ENCODE measurements around the gene NMU.
A peak's percentile ranks its signal among the peaks of the same experiment; 100 is the strongest.
"Not testable (repeated sequence)": the region's sequence is repeated elsewhere in the genome, so short reads cannot be mapped to it uniquely, and the experiment has no call there.

The NMU gene

DNA sequence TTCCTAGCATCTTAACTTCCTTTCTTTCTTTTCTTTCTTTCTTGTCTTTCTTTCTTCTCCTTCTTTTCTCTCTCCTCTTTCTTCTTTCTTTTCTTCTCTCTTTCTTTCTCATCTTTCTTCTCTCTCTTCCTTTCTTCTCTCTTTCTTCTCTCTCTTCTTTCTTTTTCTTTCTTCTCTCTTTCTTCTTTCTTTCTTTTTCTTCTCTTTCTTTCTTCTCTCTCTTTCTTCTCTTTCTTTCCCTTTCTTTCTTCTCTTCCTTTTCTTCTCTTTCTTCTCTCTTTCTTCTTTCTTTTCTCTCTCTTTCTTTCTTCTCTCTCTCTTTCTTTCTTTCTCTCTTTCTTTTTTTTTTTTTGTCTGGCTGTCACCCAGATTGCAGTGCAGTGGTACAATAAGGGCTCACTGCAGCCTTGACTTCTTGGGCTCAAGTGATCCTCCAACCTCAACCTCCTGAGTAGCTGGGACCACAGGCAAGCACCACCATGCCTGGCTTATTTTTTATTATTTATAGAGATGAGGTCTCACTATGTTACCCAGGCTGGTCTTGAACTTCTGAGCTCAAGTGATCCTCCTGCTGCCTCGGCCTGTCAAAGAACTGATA is 17.5 kb downstream of the NMU start:
- no peak for FAIRE-seq

- FAIRE-seq: no peak
Observed at GRCh38 chr4:55617587-55618197, 18.4 kb downstream of the NMU start.

GRCh38 chr4:55615008-55615407 is 21.1 kb downstream of the NMU start:
- FAIRE-seq: no peak

DNA sequence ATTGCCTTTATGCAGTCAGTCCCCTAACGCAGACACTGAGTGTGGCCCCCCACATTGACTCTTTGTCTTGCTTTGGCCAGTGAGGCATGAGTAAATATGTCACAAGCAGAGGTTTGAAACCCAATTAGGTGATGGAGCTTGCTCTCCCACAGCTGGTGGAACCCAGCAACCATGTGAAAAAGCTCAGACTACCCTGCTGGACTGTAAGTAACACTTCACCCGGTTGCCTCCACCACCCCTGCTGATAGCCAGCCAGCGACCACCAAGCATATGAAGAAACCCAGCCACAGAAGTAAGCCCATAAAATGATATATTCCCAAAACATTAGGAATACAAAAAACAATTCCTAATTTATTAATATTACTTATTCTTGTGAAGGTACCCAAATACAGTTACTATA is 22.5 kb downstream of the NMU start:
- no peak for FAIRE-seq

DNA sequence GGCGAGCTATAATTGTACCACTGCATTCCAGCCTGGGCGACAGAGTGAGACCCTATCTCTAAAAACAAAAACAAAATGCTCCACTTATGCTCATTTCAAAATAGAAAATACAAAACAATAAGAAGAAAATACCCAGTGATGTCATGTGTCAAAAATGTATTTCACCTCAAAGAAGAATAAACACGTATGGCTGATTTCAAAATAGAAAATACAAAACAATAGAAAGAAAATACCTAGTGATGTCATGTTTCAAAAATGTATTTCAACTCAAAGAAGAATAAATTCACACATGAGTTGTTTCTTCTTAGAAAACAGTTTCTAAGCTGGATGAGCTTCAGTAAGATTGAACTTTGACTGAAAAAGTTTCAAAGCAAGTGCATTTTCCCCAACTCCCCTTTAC is 23.8 kb downstream of the NMU start:
- no peak for FAIRE-seq

GRCh38 chr4:55611358-55612059 is 24.6 kb downstream of the NMU start:
- FAIRE-seq: no peak

DNA sequence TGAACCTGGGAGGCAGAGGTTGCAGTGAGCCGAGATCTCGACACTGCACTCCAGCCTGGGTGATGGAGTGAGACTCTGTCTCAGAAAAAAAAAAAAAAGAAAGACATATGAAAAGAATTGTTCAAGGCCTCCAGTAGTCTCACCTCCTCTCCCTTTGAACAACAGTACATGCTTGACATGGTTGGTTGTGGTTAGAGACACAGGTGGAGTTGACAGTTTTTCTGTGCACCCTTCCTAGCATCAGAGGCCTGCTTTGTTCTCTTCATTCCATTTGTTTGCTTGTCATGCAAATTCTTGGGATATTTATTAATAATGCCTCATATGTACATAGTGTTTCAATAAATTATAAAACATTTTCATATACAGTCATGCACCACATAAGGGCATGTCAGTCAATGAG is 25.7 kb downstream of the NMU start:
- FAIRE-seq: no peak

GRCh38 chr4:55609393-55609866 is 26.7 kb downstream of the NMU start:
- FAIRE-seq: no peak

- FAIRE-seq: no peak
Observed at GRCh38 chr4:55608591-55608990, 27.5 kb downstream of the NMU start.

GRCh38 chr4:55604996-55605395 is 31.1 kb downstream of the NMU start:
- no peak for FAIRE-seq

DNA sequence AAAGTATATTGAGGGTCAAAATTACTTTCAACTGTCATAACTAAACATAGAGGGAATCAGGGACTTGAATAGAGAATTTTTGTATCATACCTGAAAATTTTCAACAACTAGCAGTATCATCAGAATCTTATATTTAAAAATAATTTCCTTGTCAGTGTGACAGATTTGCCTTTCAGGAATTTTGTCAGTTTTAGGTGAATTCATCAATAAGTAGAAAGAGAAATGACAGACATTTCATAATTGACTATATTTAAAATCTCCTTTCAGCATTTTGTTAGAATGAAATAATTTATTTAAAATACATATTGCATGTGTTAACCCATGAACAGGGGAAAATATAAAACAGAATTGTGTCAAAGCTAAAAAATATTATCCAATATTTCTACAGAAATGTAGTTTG is 35.5 kb downstream of the NMU start:
- no peak for FAIRE-seq

GRCh38 chr4:55598641-55599040 is 37.5 kb downstream of the NMU start:
- FAIRE-seq: no peak

DNA sequence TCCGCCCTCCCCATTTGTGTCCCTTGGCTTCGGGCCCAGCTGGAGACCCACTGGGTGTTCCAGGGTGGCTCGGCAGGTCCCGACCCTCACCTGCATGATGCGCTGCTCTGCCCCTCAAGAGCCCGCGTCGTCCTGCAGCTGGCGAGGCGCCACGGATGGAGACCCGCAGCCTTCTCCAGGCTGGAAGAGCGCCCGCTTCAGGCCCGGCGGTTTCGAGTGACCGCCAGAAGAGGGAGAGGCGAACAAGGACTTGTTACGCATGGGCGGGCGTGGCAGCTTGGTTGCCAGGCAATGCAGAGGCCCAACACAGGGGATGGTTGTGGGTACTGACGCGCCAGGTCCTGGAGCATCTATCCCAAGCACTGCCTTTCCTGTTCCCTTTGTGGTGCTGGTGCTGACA is 44.1 kb downstream of the NMU start, which contains the start of gene PDCL2:
Gene PDCL2, minus strand, starts transcription at position 232 of the 400 bp plus-strand sequence. Its CDS starts 136 bp downstream, at position 96.
- FAIRE-seq: no peak

DNA sequence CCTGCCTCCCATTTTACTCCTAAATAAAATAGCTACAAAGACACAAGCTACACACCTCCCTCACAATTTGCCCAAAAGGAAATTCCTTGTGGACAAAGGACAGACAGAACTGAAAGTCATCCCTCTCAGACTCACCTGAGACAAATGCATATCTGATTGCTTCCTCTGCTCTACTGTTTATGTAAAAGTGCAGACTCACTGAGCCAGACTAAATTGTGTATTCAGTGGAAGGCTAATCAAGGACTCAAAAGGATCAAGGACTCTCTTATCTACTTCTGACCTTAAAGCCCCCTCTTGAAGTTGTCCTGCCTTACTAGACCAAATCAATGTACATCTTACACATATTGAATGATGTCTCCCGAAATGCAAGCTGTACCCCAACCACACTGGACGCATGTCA is 47.9 kb downstream of the NMU start:
- no peak for FAIRE-seq

DNA sequence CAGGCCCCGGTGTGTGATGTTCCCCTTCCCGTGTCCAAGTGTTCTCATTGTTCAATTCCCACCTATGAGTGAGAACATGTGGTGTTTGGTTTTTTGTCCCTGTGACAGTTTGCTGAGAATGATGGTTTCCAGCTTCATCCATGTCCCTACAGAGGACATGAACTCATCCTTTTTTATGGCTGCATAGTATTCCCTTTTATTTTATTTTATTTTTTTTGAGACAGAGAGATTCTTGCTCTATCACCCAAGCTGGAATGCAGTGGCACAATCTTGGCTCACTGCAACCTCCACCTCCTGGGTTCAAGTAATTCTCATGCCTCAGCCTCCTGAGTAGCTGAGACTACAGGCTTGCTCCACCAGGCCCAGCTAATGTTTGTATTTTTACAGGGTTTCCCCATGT is 53.3 kb downstream of the NMU start:
- not testable (repeated sequence) for FAIRE-seq

DNA sequence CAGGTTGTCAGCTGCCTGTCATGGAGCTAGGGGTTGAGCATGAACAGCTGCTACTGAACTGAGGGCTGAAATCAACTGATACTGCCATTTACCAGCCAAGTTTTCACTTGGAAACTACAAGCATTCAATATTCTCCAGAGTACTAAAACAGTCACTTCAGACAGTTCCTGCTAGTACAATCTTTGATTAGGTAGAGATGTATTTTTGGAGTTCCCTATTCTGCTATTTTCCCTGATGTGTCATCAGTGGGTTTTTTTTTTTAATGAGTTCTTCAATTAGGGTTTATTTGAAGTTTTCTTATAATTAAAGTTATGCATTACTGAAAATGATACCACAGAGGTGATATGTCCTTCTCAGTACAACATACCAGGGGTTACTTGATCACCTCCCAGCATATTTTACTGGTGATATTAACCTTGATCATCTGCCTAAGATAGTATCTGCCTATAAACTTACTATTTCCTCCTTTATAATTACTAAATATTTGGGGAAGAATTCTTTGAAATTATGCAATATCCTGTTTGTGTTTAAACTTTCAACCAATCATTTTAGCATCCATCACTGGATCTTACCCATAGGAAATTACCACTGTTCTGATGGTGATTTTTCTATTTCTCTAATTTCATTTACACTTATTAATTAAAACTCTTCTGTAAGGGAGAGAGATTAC is 57.6 kb downstream of the NMU start:
- FAIRE-seq: no peak

- no peak for FAIRE-seq
Observed at GRCh38 chr4:55575513-55575912, 60.6 kb downstream of the NMU start.

- no peak for FAIRE-seq
Observed at GRCh38 chr4:55574252-55574651, 61.8 kb downstream of the NMU start.

DNA sequence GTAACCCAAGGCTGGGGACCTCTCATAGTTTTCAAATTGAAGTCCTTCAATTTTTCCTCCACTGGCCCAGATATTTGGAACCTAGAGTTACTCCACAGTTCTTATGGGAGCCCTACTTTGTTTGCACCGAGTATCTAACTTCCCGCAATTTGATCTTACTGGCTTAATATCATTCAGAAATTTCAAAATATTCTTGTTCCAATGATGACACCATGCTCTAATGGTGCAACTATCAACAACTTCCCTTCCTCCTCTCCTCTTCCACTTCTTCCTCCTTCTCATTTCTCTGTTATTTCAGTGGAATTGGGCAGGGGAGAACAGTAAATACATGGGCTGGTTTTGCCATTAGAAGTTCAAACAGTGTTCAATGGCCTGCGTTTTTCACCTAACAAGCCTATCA is 64.3 kb downstream of the NMU start:
- no peak for FAIRE-seq

DNA sequence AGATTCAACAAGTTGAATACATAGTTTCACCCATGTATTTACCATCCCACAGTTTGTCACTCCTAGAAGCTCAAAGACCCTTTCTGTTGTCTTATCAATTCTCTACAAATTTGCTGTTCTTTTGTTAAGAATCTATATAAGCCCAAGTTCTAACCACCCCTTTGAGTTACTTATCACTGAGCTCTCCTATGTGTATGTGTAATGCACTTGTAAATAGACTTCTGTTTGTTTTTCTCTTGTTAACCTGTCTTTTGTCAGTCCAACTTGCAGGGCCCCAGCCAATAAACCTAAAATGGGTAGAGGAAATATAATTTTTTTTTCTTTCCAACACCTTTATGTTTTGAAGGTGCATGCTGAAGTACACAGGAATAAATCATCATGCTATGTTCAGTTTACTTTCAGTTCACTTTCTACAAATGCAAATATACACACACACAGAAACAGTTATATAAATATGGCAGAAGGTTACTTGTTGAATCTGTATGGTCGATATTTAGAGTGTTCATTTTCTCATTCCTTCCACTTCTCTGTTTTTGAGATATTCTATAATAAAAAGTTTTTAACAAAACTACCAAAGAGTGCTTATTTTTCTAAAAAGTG is 67.1 kb downstream of the NMU start:
- FAIRE-seq: no peak

DNA sequence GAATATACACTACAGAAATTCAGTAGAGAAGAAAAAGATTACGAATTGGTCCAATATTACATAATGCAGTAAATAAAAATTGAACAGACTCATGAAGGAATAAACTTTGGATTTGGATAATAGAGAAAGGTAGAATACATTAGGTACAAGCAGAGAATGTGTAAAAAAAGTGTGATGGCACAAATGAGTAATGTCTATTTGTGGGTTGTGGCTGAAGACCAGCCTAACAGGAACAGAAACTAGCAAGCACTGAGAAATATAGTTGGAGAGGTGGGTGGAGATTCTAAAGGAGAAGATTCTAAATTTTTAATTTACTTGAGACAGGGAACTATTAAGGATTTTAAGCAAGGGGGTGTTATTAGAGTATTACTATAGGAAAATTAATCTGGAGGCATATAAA is 74.2 kb downstream of the NMU start:
- FAIRE-seq: no peak

GRCh38 chr4:55560096-55560495 is 76.0 kb downstream of the NMU start:
- FAIRE-seq: no peak

DNA sequence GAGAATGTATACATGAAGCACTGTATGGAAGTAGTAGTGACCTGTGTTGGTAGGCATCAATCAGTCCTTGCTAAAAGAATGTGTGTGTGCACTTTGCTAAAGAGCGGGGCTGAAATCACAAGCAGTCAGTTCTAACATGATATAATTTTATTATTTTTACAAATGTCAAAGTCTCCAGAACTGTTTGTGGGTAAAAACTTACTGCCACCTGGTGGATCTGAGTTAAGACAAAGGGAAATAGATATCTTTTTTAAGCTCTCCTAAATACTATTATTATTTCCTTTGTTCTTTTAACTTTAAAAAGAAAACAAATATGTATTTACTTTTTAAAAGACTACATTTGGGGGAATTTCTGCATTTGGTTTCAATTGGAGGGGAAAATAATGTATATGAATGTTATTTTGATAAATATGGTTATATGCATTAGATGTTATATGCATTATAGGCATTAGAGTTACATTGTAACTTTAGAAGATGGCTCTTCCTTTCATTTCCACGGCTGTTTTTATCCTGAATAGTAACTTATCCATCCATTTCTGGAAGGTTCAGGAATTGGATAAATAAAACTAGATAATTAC is 81.6 kb downstream of the NMU start:
- peak; percentile 88 for FAIRE-seq
